Measurements from ENCODE around the gene ZDHHC11B. TPM values are rescaled to one million over a fixed set of nuclear protein-coding genes. Genes with fewer than 3 reads are reported as not detected.
A peak's percentile ranks its signal among the peaks of the same experiment; 100 is the strongest.

The ZDHHC11B gene
- total RNA-seq, 4 donors from 2014 or later = 0.24 to 1.2 (median 0.71) TPM

GRCh38 chr5:670396-671270 is 113.9 kb downstream of the ZDHHC11B start:
- DNase-seq (no peak), ATAC-seq (no peak)
- Histone ChIP-seq H3K36me3 (no peaks in the 10 kb centered on the region), H3K4me3 (no peak overlapping the region), H3K9me3 (no peaks in the 10 kb centered on the region), H3K27me3 (no peaks in the 10 kb centered on the region), H3K4me1 (peaks cover 36 to 45% of the 10 kb centered on the region in 2 donors), H3K27ac (no peak overlapping the region)
- in situ Hi-C loops (cut with MboI; ENCODE audit: low sequenced_read_pairs in 4 of 4) (no loop called here), intact Hi-C loops (cut with DNase I; ENCODE audit: low total_unique reads) (loop anchor here (2.0 kb wide), 1 partner anchor 232 kb away; no protein-coding TSS in a partner anchor)
- TF ChIP-seq POLR2A (IDR thresholded peaks at IDR 0.05) = no peak
- TF ChIP-seq CTCF (IDR thresholded peaks at IDR 0.05 in 4 of 5, conservative IDR thresholded peaks at IDR 0.05 in 1 of 5) = no peak

- in situ Hi-C loops (cut with MboI; ENCODE audit: low sequenced_read_pairs in 4 of 4) = loop anchor here in 3 of 4 donors (5.0 to 10.0 kb wide), 2 partner anchors 235 to 237 kb away; no protein-coding TSS in a partner anchor
- no peaks in the 10 kb centered on the region for H3K27me3 ChIP-seq
- H3K4me1 ChIP-seq = peaks cover 36 to 38% of the 10 kb centered on the region in 2 donors
- no peak overlapping the region for H3K4me3 ChIP-seq
- H3K9me3 ChIP-seq = no peaks in the 10 kb centered on the region
- DNase-seq (no peak), ATAC-seq (no peak)
- TF ChIP-seq POLR2A (IDR thresholded peaks at IDR 0.05) (no peak), CTCF (IDR thresholded peaks at IDR 0.05 in 4 of 5, conservative IDR thresholded peaks at IDR 0.05 in 1 of 5) (no peak)
- intact Hi-C loops (cut with DNase I; ENCODE audit: low total_unique reads) = loop anchor here (2.0 kb wide), 1 partner anchor 233 kb away; no protein-coding TSS in a partner anchor
- no peak overlapping the region for H3K27ac ChIP-seq
- peaks cover 0 to 4% of the 10 kb centered on the region in 2 donors for H3K36me3 ChIP-seq
These were observed 114.6 kb downstream of the ZDHHC11B start for GRCh38 chr5:669842-670395.

- Histone ChIP-seq H3K9me3 (no peaks in the 10 kb centered on the region), H3K27ac (no peak overlapping the region), H3K4me3 (no peak overlapping the region), H3K27me3 (no peaks in the 10 kb centered on the region), H3K4me1 (peaks cover 30 to 32% of the 10 kb centered on the region in 2 donors), H3K36me3 (peaks cover 0 to 11% of the 10 kb centered on the region in 2 donors)
- in situ Hi-C loops (cut with MboI; ENCODE audit: low sequenced_read_pairs in 4 of 4) (loop anchor here in 3 of 4 donors (5.0 to 10.0 kb wide), 2 partner anchors 236 to 238 kb away; no protein-coding TSS in a partner anchor), intact Hi-C loops (cut with DNase I; ENCODE audit: low total_unique reads) (no loop called here)
- no peak for DNase-seq
- ATAC-seq = no peak
- TF ChIP-seq CTCF (IDR thresholded peaks at IDR 0.05 in 4 of 5, conservative IDR thresholded peaks at IDR 0.05 in 1 of 5) (peak; percentile 51 to 73 (median 60)), POLR2A (IDR thresholded peaks at IDR 0.05) (no peak)
These were observed 115.3 kb downstream of the ZDHHC11B start for GRCh38 chr5:669111-669841.

DNA sequence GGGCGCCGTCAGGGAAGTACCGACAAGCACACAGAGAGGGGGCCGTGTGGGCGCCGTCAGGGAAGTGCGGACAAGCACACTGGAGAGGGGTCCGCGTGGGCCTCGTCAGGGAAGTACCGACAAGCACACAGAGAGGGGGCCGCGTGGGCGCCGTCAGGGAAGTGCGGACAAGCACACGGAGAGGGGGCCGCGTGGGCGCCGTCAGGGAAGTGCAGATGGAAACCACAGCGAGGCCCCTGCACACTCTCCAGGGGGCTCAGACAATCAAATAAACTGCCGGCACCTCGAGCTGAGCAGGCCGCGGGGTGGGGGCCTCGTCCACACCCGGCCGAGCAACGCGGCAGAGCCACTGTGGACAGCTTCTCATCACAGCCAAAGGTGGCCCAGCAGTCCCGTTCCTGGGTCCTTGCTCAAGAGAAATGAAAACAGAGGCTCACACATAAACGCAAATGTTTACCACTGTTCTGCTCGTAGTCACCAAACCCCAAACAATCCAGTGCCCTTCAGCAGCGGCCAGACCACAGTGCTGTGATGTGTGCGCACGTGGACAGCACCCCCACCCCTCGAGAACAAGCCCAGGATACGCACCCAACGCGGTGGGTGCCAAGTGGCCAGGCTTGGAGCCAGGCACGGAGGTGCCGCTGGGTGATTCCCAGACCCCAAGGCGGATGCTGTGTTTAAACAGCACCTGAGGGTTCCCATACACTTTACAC is 116.1 kb downstream of the ZDHHC11B start:
- intact Hi-C loops (cut with DNase I; ENCODE audit: low total_unique reads) (no loop called here), in situ Hi-C loops (cut with MboI; ENCODE audit: low sequenced_read_pairs in 4 of 4) (loop anchor here in 3 of 4 donors (5.0 to 10.0 kb wide), 2 partner anchors 236 to 239 kb away; no protein-coding TSS in a partner anchor)
- peaks cover 0 to 18% of the 10 kb centered on the region in 2 donors for H3K36me3 ChIP-seq
- no peak overlapping the region for H3K4me3 ChIP-seq
- no peak for ATAC-seq
- no peak for DNase-seq
- H3K27me3 ChIP-seq = no peaks in the 10 kb centered on the region
- peaks cover 22 to 23% of the 10 kb centered on the region in 2 donors for H3K4me1 ChIP-seq
- H3K27ac ChIP-seq = no peak overlapping the region
- no peak for TF ChIP-seq POLR2A (IDR thresholded peaks at IDR 0.05)
- TF ChIP-seq CTCF (IDR thresholded peaks at IDR 0.05 in 4 of 5, conservative IDR thresholded peaks at IDR 0.05 in 1 of 5) = no peak
- H3K9me3 ChIP-seq = no peaks in the 10 kb centered on the region

All from gastrocnemius medialis (tissue), 4 donors.